SK-N-SH (cell line): ENCODE results near the gene PIK3R2. TPM values are rescaled to one million over a fixed set of nuclear protein-coding genes. Genes with fewer than 3 reads are reported as not detected.

ENCODE experiments used
- CTCF ChIA-PET: fragments of 300-600, 350-600 bp; formaldehyde crosslinking; extraction: SDS; loops from one replicate; lab custom pipeline; 2021; lab: Yijun Ruan, JAX
- POLR2A ChIA-PET: fragments of 350-600 bp; sonication (Branson Sonifier 250); formaldehyde crosslinking; extraction: SDS; loops from one replicate; lab custom pipeline; 2020; ENCODE audit warnings: antibody characterized with exemption, inconsistent platforms; lab: Yijun Ruan, JAX
- DNase-seq: peaks from one replicate; pipeline ENCODE4 v3.0.0; 2012
- H2AFZ ChIP-seq: fragments of 200-600 bp; sonication (generic); 2 replicates; pipeline ENCODE4 v1.8.1; 2016; ENCODE audit warnings: antibody characterized with exemption, mild to moderate bottlenecking, low read depth
- H3F3A ChIP-seq: fragments of 200-600 bp; sonication (generic); replicated peaks from 2 replicates; pipeline ENCODE3; 2016; ENCODE audit warnings: antibody characterized with exemption, mild to moderate bottlenecking; ENCODE audit not compliant: insufficient read depth
- H3K27ac ChIP-seq, 2 experiments: fragments of 200-500 bp in 1 of 2; fragments of 200-600 bp in 1 of 2; sonication (Bioruptor generic) in 1 of 2; sonication (generic), shearing (Covaris generic) in 1 of 2; 2 replicates each; pipeline versions ENCODE4 v1.5.1 to v1.6.1; 2014 to 2016; ENCODE audit warnings: low read depth in 2 of 2, inconsistent platforms in 1 of 2, low read length in 1 of 2, mild to moderate bottlenecking in 1 of 2, mixed read lengths in 1 of 2
- H3K27me3 ChIP-seq: fragments of 200-600 bp; sonication (generic), shearing (Covaris generic); 2 replicates; pipeline ENCODE4 v1.6.1; 2016; ENCODE audit warnings: mixed run types; ENCODE audit not compliant: insufficient read depth
- H3K36me3 ChIP-seq, 2 experiments: fragments of 200-500 bp in 1 of 2; fragments of 200-600 bp in 1 of 2; sonication (Bioruptor generic) in 1 of 2; sonication (generic) in 1 of 2; replicated peaks in 1 of 2; 2 replicates each; pipeline versions ENCODE3 to v1.5.1; 2014 to 2016; ENCODE audit warnings: low read length in 1 of 2, mild to moderate bottlenecking in 1 of 2; ENCODE audit not compliant: insufficient read depth in 2 of 2, control insufficient read depth in 1 of 2
- H3K4me1 ChIP-seq, 2 experiments: fragments of 200-500 bp in 1 of 2; fragments of 200-600 bp in 1 of 2; sonication (Bioruptor generic) in 1 of 2; sonication (generic), shearing (Covaris generic) in 1 of 2; 2 replicates each; pipeline versions ENCODE4 v1.5.1 to v1.6.1; 2014 to 2016; ENCODE audit warnings: low read depth in 1 of 2, low read length in 1 of 2, mixed run types in 1 of 2; ENCODE audit not compliant: insufficient read depth in 2 of 2, control insufficient read depth in 1 of 2
- H3K4me2 ChIP-seq: fragments of 200-600 bp; sonication (generic), shearing (Covaris generic); 2 replicates; pipeline ENCODE4 v1.6.1; 2017; ENCODE audit warnings: mixed run types
- H3K4me3 ChIP-seq, 2 experiments: fragments of 200-500 bp in 1 of 2; fragments of 200-600 bp in 1 of 2; sonication (Bioruptor generic) in 1 of 2; sonication (generic), shearing (Covaris generic) in 1 of 2; 2 replicates each; pipeline versions ENCODE4 v1.5.1 to v1.8.1; 2014 to 2016; ENCODE audit warnings: low read depth in 2 of 2, inconsistent platforms in 1 of 2, low read length in 1 of 2, mild to moderate bottlenecking in 1 of 2, mixed read lengths in 1 of 2, moderate library complexity in 1 of 2
- H3K79me2 ChIP-seq: fragments of 200-600 bp; sonication (generic); 2 replicates; pipeline ENCODE4 v1.8.1; 2017; ENCODE audit warnings: mild to moderate bottlenecking; ENCODE audit not compliant: insufficient read depth
- H3K9ac ChIP-seq: fragments of 200-600 bp; sonication (generic); 2 replicates; pipeline ENCODE4 v1.6.1; 2017; ENCODE audit warnings: mixed run types
- H3K9me2 ChIP-seq: fragments of 200-600 bp; sonication (generic); 2 replicates; pipeline ENCODE4 v1.6.1; 2017; ENCODE audit warnings: mixed run types
- H3K9me3 ChIP-seq: fragments of 200-600 bp; sonication (generic); 2 replicates; pipeline ENCODE4 v1.6.1; 2017; ENCODE audit warnings: mixed run types, mild to moderate bottlenecking, moderate library complexity
- H4K20me1 ChIP-seq: fragments of 200-600 bp; sonication (generic); 2 replicates; pipeline ENCODE4 v1.6.1; 2017; ENCODE audit warnings: mild to moderate bottlenecking, mixed run types; ENCODE audit not compliant: insufficient read depth
- CTCF ChIP-seq: fragments of 200-600 bp; sonication (generic); IDR thresholded peaks from 2 replicates; pipeline ENCODE4 v1.6.1; 2017; ENCODE audit warnings: antibody characterized with exemption, mild to moderate bottlenecking, moderate library complexity
- ELF1 ChIP-seq: IDR thresholded peaks from 2 replicates; pipeline ENCODE4 v1.4.0; 2012
- FOSL2 ChIP-seq: IDR thresholded peaks from 2 replicates; pipeline ENCODE4 v1.4.0; 2012; ENCODE audit warnings: low read depth, mild to moderate bottlenecking, moderate library complexity, borderline replicate concordance
- FOXJ3 ChIP-seq: sonication (generic); formaldehyde crosslinking; IDR thresholded peaks from 2 replicates; pipeline ENCODE4 v1.5.1; 2020; ENCODE audit warnings: mild to moderate bottlenecking, missing genetic modification reagents
- GABPA ChIP-seq: IDR thresholded peaks from 2 replicates; pipeline ENCODE4 v1.4.0; 2012; ENCODE audit warnings: low read depth, mild to moderate bottlenecking
- GATA2 ChIP-seq: sonication (generic); formaldehyde crosslinking; IDR thresholded peaks from 2 replicates; pipeline ENCODE4 v1.5.0; 2020; ENCODE audit warnings: mild to moderate bottlenecking, missing genetic modification reagents
- MAX ChIP-seq: IDR thresholded peaks from 2 replicates; pipeline ENCODE4 v1.4.0; 2012; ENCODE audit warnings: low read depth
- POLR2AphosphoS5 ChIP-seq: IDR thresholded peaks from 2 replicates; pipeline ENCODE4 v1.6.1; 2012; ENCODE audit warnings: low read depth, low read length
- RAD21 ChIP-seq: IDR thresholded peaks from 2 replicates; pipeline ENCODE4 v1.6.1; 2012; ENCODE audit warnings: mild to moderate bottlenecking, low read length
- RFX5 ChIP-seq: IDR thresholded peaks from 2 replicates; pipeline ENCODE4 v1.6.1; 2012; ENCODE audit warnings: mild to moderate bottlenecking, improper control_type of control experiment, low read length
- RXRA ChIP-seq: IDR thresholded peaks from 2 replicates; pipeline ENCODE4 v1.4.0; 2012; ENCODE audit warnings: low read depth, mild to moderate bottlenecking, borderline replicate concordance
- SMC3 ChIP-seq: IDR thresholded peaks from 2 replicates; pipeline ENCODE4 v1.6.1; 2012; ENCODE audit warnings: low read depth, low read length, improper control_type of control experiment
- TCF12 ChIP-seq: IDR thresholded peaks from 2 replicates; pipeline ENCODE4 v1.4.0; 2012
- TEAD4 ChIP-seq: IDR thresholded peaks from 2 replicates; pipeline ENCODE4 v1.4.0; 2012; ENCODE audit warnings: mild to moderate bottlenecking, borderline replicate concordance; ENCODE audit not compliant: insufficient read depth
- USF2 ChIP-seq: fragments of 150-350 bp; IDR thresholded peaks from 2 replicates; pipeline ENCODE4 v1.6.1; 2017; ENCODE audit warnings: antibody characterized with exemption, low read length, low read depth, borderline replicate concordance
- YY1 ChIP-seq: IDR thresholded peaks from 2 replicates; pipeline ENCODE4 v1.4.0; 2012; ENCODE audit warnings: low read depth, mild to moderate bottlenecking
- WGBS: methylation state at CpG from one replicate; pipeline ENCODE4 v1.1.6; 2017; ENCODE audit warnings: low lambda C conversion rate; 5-methylcytosine and 5-hydroxymethylcytosine counted together
- polyA plus RNA-seq, 3 experiments: library from polyadenylated mRNA; depleted of rRNA; stranded (reverse); fragments of >200 nt; gene quantifications; 2 replicates each; pipeline ENCODE4 v1.2.3, GENCODE V29; 2012

Gene PIK3R2
- polyA plus RNA-seq, 1 of the 3 experiments (the other 2 are of a cell fraction) = 36.6 TPM

GRCh38 chr19:18122424-18122823 lies 30.5 kb upstream of the PIK3R2 start:
- Histone ChIP-seq H3K4me1 (peaks cover under 1 to 10% of the 10 kb centered on the region in 2 experiments; a peak in 2 of 4 replicates), H3K4me2 (no peak overlapping the region), H3K4me3 (no peak overlapping the region), H4K20me1 (no peaks in the 10 kb centered on the region), H3K36me3 (peaks cover 2 to 12% of the 10 kb centered on the region in 2 experiments), H2AFZ (no peak overlapping the region), H3K79me2 (no peaks in the 10 kb centered on the region), H3F3A (no peaks in the 10 kb centered on the region), H3K9me2 (no peaks in the 10 kb centered on the region), H3K9ac (no peak overlapping the region), H3K27ac (no peak overlapping the region), H3K9me3 (no peaks in the 10 kb centered on the region), H3K27me3 (no peaks in the 10 kb centered on the region)
- POLR2A ChIA-PET = no interaction called here
- TF ChIP-seq SMC3 (no peak), RAD21 (no peak), FOSL2 (no peak), FOXJ3 (no peak), CTCF (no peak), RFX5 (no peak), TEAD4 (no peak), RXRA (no peak), ELF1 (no peak), GABPA (no peak)
- WGBS = 95% methylated on average over 7 of the region's 7 CpGs
- CTCF ChIA-PET = interaction anchor here (0.8 to 2.7 kb wide), 4 partner anchors 9 to 38 kb away, joined by 3 to 9 read pairs (median 4); no protein-coding TSS in a partner anchor
- DNase-seq = no peak

GRCh38 chr19:18122860-18123795 lies 29.8 kb upstream of the PIK3R2 start:
- Histone ChIP-seq H3F3A (no peaks in the 10 kb centered on the region), H3K4me2 (no peak overlapping the region), H3K27me3 (no peaks in the 10 kb centered on the region), H3K4me3 (no peak overlapping the region), H3K79me2 (no peaks in the 10 kb centered on the region)
- CTCF ChIA-PET = interaction anchor here (1.3 to 2.7 kb wide), 4 partner anchors 10 to 116 kb away, joined by 3 to 9 read pairs (median 4); no protein-coding TSS in a partner anchor
- POLR2A ChIA-PET = no interaction called here
- WGBS = 97% methylated on average over 21 of the region's 27 CpGs
- TF ChIP-seq GATA2 (CRISPR knock-in tag) (no peak), USF2 (no peak), POLR2AphosphoS5 (no peak), ELF1 (no peak), GABPA (no peak), MAX (no peak), TCF12 (no peak), YY1 (no peak)
- TF ChIP-seq, all 33 proteins: peak for 0
- Histone ChIP-seq H3K9me2 (no peaks in the 10 kb centered on the region), H4K20me1 (no peaks in the 10 kb centered on the region), H3K9ac (no peak overlapping the region), H3K36me3 (peaks cover 2 to 12% of the 10 kb centered on the region in 2 experiments), H3K9me3 (no peaks in the 10 kb centered on the region), H2AFZ (no peak overlapping the region), H3K4me1 (peaks cover 0 to 8% of the 10 kb centered on the region in 2 experiments; a peak in 1 of 4 replicates), H3K27ac (no peak overlapping the region)
- no peak for DNase-seq
